ENCODE measurements around the gene TFDP3. TPM values are rescaled to one million over a fixed set of nuclear protein-coding genes. Genes with fewer than 3 reads are reported as not detected.
A peak's percentile ranks its signal among the peaks of the same experiment; 100 is the strongest.

TFDP3 gene
- total and polyA plus RNA-seq, 2 experiments from 2014 or later = not detected

GRCh38 chrX:133250184-133251100 is 32.3 kb upstream of the TFDP3 start:
- H3K4me3 ChIP-seq = no peak overlapping the region
- no peak overlapping the region for H3K27ac ChIP-seq
- no peaks in the 10 kb centered on the region for H3K9me3 ChIP-seq (ENCODE audit: low read depth)
- no peaks in the 10 kb centered on the region for H3K27me3 ChIP-seq
- peak; percentile 2 to 16 for DNase-seq (ENCODE audit: low read depth in 1 of 2, low spot score in 1 of 2)
- no peaks in the 10 kb centered on the region for H3K36me3 ChIP-seq
- H3K4me1 ChIP-seq (ENCODE audit: low read depth) = peaks cover 3% of the 10 kb centered on the region
- TF ChIP-seq CTCF (IDR thresholded peaks at IDR 0.05; ENCODE audit: low read depth, low read length) = no peak

GRCh38 chrX:133249266-133250058 is 31.3 kb upstream of the TFDP3 start:
- H3K27me3 ChIP-seq = no peaks in the 10 kb centered on the region
- H3K4me3 ChIP-seq = no peak overlapping the region
- H3K9me3 ChIP-seq (ENCODE audit: low read depth) = no peaks in the 10 kb centered on the region
- no peak overlapping the region for H3K27ac ChIP-seq
- H3K4me1 ChIP-seq (ENCODE audit: low read depth) = peaks cover 3% of the 10 kb centered on the region
- no peaks in the 10 kb centered on the region for H3K36me3 ChIP-seq
- TF ChIP-seq CTCF (IDR thresholded peaks at IDR 0.05; ENCODE audit: low read depth, low read length) = no peak
- DNase-seq (ENCODE audit: low read depth in 1 of 2, low spot score in 1 of 2) = peak in 1 of 2 donors; percentile 6

- Histone ChIP-seq H3K4me1 (ENCODE audit: low read depth) (peaks cover 3% of the 10 kb centered on the region), H3K4me3 (no peak overlapping the region), H3K27ac (no peak overlapping the region), H3K36me3 (no peaks in the 10 kb centered on the region), H3K9me3 (ENCODE audit: low read depth) (no peaks in the 10 kb centered on the region), H3K27me3 (no peaks in the 10 kb centered on the region)
- TF ChIP-seq CTCF (IDR thresholded peaks at IDR 0.05; ENCODE audit: low read depth, low read length) = no peak
- peak in 1 of 2 donors; percentile 18 for DNase-seq (ENCODE audit: low read depth in 1 of 2, low spot score in 1 of 2)
These were observed 30.0 kb upstream of the TFDP3 start for GRCh38 chrX:133248177-133248576.

- no peak for DNase-seq (ENCODE audit: low read depth in 1 of 2, low spot score in 1 of 2)
- Histone ChIP-seq H3K4me3 (no peak overlapping the region), H3K4me1 (ENCODE audit: low read depth) (peaks cover 3% of the 10 kb centered on the region), H3K36me3 (no peaks in the 10 kb centered on the region), H3K9me3 (ENCODE audit: low read depth) (no peaks in the 10 kb centered on the region), H3K27ac (no peak overlapping the region), H3K27me3 (no peaks in the 10 kb centered on the region)
- no peak for TF ChIP-seq CTCF (IDR thresholded peaks at IDR 0.05; ENCODE audit: low read depth, low read length)
These were observed 28.8 kb upstream of the TFDP3 start for GRCh38 chrX:133246921-133247320.

- Histone ChIP-seq H3K4me1 (ENCODE audit: low read depth) (no peaks in the 10 kb centered on the region), H3K9me3 (ENCODE audit: low read depth) (no peaks in the 10 kb centered on the region), H3K36me3 (no peaks in the 10 kb centered on the region), H3K27ac (no peak overlapping the region), H3K4me3 (no peak overlapping the region), H3K27me3 (no peaks in the 10 kb centered on the region)
- DNase-seq (ENCODE audit: low read depth in 1 of 2, low spot score in 1 of 2) = no peak
- no peak for TF ChIP-seq CTCF (IDR thresholded peaks at IDR 0.05; ENCODE audit: low read depth, low read length)
These were observed 17.7 kb upstream of the TFDP3 start for GRCh38 chrX:133235830-133236229.
